Caco-2 (cell line): ENCODE data around the gene MRPS6. TPM values are rescaled to one million over a fixed set of nuclear protein-coding genes. Genes with fewer than 3 reads are reported as not detected.
A peak's percentile ranks its signal among the peaks of the same experiment; 100 is the strongest.

Source experiments
- BruUV-seq: library from RNA; stranded (reverse); fragments of 400-500 nt; replicated peaks from 2 replicates; lab custom pipeline; 2021; lab: Mats Ljungman, UMichigan
- CTCF ChIA-PET: fragments of 300-600 bp; sonication (Branson Sonifier 250); formaldehyde crosslinking; loops from one replicate; lab custom pipeline; 2022; ENCODE audit warnings: antibody characterized with exemption; lab: Charles Lee
- POLR2A ChIA-PET: fragments of 300-600 bp; sonication (Branson Sonifier 250); formaldehyde crosslinking; loops from one replicate; lab custom pipeline; 2022; ENCODE audit warnings: antibody characterized with exemption; lab: Charles Lee
- DNase-seq, 2 experiments: peaks; one replicate each; pipeline versions ENCODE4 v3.0.0 to v3.0.0-alpha.2; 2020 to 2022
- H3K27me3 ChIP-seq: replicated peaks from 2 replicates; pipeline ENCODE4 v1.6.0; 2011; ENCODE audit warnings: low read length; ENCODE audit not compliant: control insufficient read depth, insufficient read depth
- H3K36me3 ChIP-seq: 2 replicates; pipeline ENCODE4 v1.5.1; 2011; ENCODE audit warnings: low read length; ENCODE audit not compliant: control insufficient read depth, insufficient read depth
- H3K4me1 ChIP-seq: fragments of 250-450 bp; sonication (Bioruptor Pico); 2 replicates; pipeline ENCODE4 v1.5.1; 2020; ENCODE audit warnings: mild to moderate bottlenecking
- H3K4me3 ChIP-seq: 2 replicates; pipeline ENCODE4 v1.5.1; 2011; ENCODE audit warnings: low read depth, mild to moderate bottlenecking, control low read depth, low read length
- H3K9me3 ChIP-seq: fragments of 250-450 bp; sonication (Bioruptor Pico); 2 replicates; pipeline ENCODE4 v1.5.1; 2020; ENCODE audit warnings: mild to moderate bottlenecking, moderate library complexity
- H3K27ac Mint-ChIP-seq: one replicate; pipeline ENCODE4 v1.8.0; 2022; ENCODE audit warnings: mixed read lengths; ENCODE audit not compliant: unreplicated experiment
- H3K27me3 Mint-ChIP-seq: one replicate; pipeline ENCODE4 v1.8.0; 2022; ENCODE audit warnings: mixed read lengths; ENCODE audit not compliant: insufficient read depth, unreplicated experiment
- H3K36me3 Mint-ChIP-seq: one replicate; pipeline ENCODE4 v1.8.0; 2022; ENCODE audit warnings: mild to moderate bottlenecking, mixed read lengths; ENCODE audit not compliant: insufficient read depth, unreplicated experiment
- H3K4me1 Mint-ChIP-seq: one replicate; pipeline ENCODE4 v1.8.0; 2022; ENCODE audit warnings: low read depth, mixed read lengths; ENCODE audit not compliant: unreplicated experiment
- H3K4me3 Mint-ChIP-seq: one replicate; pipeline ENCODE4 v1.8.0; 2022; ENCODE audit warnings: mild to moderate bottlenecking, moderate library complexity, mixed read lengths; ENCODE audit not compliant: unreplicated experiment
- H3K9me3 Mint-ChIP-seq: one replicate; pipeline ENCODE4 v1.8.0; 2022; ENCODE audit warnings: mixed read lengths; ENCODE audit not compliant: unreplicated experiment
- intact Hi-C: fragments of 100-400 bp; cut with micrococcal nuclease; formaldehyde crosslinking; loops from one replicate; pipeline ENCODE4 v1.10.0; 2022; ENCODE audit not compliant: unreplicated experiment
- total RNA-seq: library from RNA; stranded (reverse); gene quantifications from 2 replicates; pipeline ENCODE4 v1.2.3, GENCODE V29; 2022
- TF ChIP-seq, protein P1 (sequence below), 2 experiments: fragments of 200-600 bp in 1 of 2; IDR thresholded peaks; 1 replicate in 1 of 2; 2 replicates in 1 of 2; pipeline versions ENCODE4 v1.5.1 to v1.8.0; 2011 to 2022; ENCODE audit warnings: antibody characterized with exemption in 1 of 2, control low read depth in 1 of 2, inconsistent platforms in 1 of 2, low read depth in 1 of 2, low read length in 1 of 2, mild to moderate bottlenecking in 1 of 2, moderate library complexity in 1 of 2; ENCODE audit not compliant: insufficient read depth in 1 of 2, severe bottlenecking in 1 of 2, unreplicated experiment in 1 of 2

The MRPS6 gene
- total RNA-seq, 1 experiment from 2014 or later, result 104 TPM

DNA sequence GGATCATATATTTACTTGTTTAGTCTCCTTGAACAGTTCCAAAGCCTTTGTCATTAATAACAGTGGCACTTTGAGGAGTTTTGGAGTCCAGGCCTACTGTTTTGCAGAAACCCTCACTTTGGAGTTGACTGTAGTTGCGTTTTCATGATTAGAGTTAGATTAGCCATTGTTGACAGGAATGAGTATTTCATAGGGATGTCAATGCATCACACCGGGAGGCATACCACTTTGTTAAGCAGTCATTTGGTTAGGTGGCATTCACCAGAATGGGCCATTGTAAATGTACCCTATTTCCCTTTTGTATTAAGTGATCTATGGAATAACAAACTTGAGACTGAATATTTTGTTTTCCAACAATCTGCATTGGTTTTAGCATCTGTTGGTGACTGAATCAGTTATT, 11.8 kb downstream of the MRPS6 start:
- no peaks in the 10 kb centered on the region for H3K27me3 ChIP-seq
- DNase-seq, result no peak
- no peak overlapping the region for H3K27ac Mint-ChIP-seq
- intact Hi-C loops, result no loop called here
- no TSS peak for BruUV-seq
- H3K4me1 Mint-ChIP-seq, result peaks cover 12% of the 10 kb centered on the region
- peaks cover 49% of the 10 kb centered on the region for H3K36me3 Mint-ChIP-seq
- TF ChIP-seq, protein P1, sequence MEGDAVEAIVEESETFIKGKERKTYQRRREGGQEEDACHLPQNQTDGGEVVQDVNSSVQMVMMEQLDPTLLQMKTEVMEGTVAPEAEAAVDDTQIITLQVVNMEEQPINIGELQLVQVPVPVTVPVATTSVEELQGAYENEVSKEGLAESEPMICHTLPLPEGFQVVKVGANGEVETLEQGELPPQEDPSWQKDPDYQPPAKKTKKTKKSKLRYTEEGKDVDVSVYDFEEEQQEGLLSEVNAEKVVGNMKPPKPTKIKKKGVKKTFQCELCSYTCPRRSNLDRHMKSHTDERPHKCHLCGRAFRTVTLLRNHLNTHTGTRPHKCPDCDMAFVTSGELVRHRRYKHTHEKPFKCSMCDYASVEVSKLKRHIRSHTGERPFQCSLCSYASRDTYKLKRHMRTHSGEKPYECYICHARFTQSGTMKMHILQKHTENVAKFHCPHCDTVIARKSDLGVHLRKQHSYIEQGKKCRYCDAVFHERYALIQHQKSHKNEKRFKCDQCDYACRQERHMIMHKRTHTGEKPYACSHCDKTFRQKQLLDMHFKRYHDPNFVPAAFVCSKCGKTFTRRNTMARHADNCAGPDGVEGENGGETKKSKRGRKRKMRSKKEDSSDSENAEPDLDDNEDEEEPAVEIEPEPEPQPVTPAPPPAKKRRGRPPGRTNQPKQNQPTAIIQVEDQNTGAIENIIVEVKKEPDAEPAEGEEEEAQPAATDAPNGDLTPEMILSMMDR (IDR thresholded peaks at IDR 0.05; ENCODE audit: insufficient read depth in 1 of 2, low read depth in 1 of 2, low read length in 1 of 2, severe bottlenecking in 1 of 2, unreplicated experiment in 1 of 2), result no peak
- ChIA-PET CTCF (no interaction called here), POLR2A (no interaction called here)
- H3K4me1 ChIP-seq, result peaks cover 33% of the 10 kb centered on the region
- no peaks in the 10 kb centered on the region for H3K27me3 Mint-ChIP-seq
- no peaks in the 10 kb centered on the region for H3K9me3 Mint-ChIP-seq
- no peaks in the 10 kb centered on the region for H3K9me3 ChIP-seq
- H3K4me3 Mint-ChIP-seq, result no peak overlapping the region
- H3K36me3 ChIP-seq, result no peaks in the 10 kb centered on the region
- H3K4me3 ChIP-seq, result no peak overlapping the region

DNA sequence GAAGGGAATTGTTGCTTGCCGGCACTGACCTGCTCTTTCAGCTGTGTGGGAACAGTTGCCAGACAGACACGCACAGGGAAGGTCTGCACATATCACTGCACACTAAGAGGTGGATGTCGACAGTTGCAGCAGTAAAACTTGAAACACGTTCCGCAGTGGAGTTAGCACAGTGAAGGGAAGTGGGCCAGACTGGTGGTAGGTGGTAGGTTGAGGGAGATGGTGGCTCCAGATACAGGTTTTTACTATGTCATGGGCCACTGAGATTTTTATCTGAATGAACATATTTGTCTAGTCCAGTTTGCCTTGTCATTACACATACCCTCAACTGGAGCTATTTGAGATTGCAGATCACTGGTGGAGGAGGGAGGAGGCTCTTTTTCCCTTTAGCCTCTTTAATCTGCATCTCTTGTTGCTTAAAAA, 13.5 kb downstream of the MRPS6 start:
- Histone ChIP-seq H3K4me1 (peaks cover 27% of the 10 kb centered on the region), H3K4me3 (no peak overlapping the region), H3K36me3 (no peaks in the 10 kb centered on the region), H3K9me3 (no peaks in the 10 kb centered on the region), H3K27me3 (no peaks in the 10 kb centered on the region)
- peaks cover 4% of the 10 kb centered on the region for H3K4me1 Mint-ChIP-seq
- CTCF ChIA-PET, result interaction anchor here (1.0 kb wide), 1 partner anchor 139 kb away, joined by 3 read pairs; no protein-coding TSS in a partner anchor
- H3K27ac Mint-ChIP-seq, result no peak overlapping the region
- POLR2A ChIA-PET, result no interaction called here
- H3K4me3 Mint-ChIP-seq, result no peak overlapping the region
- TF ChIP-seq, protein P1 (IDR thresholded peaks at IDR 0.05; ENCODE audit: insufficient read depth in 1 of 2, low read depth in 1 of 2, low read length in 1 of 2, severe bottlenecking in 1 of 2, unreplicated experiment in 1 of 2), result no peak
- H3K9me3 Mint-ChIP-seq, result no peaks in the 10 kb centered on the region
- BruUV-seq, result no TSS peak
- H3K36me3 Mint-ChIP-seq, result peaks cover 35% of the 10 kb centered on the region
- intact Hi-C loops, result no loop called here
- no peaks in the 10 kb centered on the region for H3K27me3 Mint-ChIP-seq
- peak in 1 of 2 experiments; percentile 7 for DNase-seq

DNA sequence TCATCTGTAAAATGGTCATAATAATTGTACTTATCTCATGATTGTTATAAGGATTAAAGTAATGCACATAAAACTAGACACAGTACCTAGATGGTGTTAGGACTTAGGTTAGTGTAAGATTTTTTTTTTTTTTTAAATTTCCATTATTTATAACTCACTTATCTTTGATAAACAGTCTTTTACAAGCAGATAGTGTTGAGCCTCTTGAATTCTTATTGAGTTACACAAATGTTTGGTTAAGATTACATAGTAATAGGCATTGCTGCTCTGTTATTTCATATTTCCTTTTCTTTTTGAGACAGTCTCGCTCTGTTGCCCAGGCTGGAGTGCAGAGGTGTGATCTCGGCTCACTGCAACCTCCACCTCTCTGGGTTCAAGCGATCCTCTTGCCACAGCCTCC, 15.4 kb downstream of the MRPS6 start:
- no peak for DNase-seq
- ChIA-PET POLR2A (no interaction called here), CTCF (no interaction called here)
- Mint-ChIP-seq H3K27ac (no peak overlapping the region), H3K4me3 (no peak overlapping the region), H3K4me1 (peaks cover 4% of the 10 kb centered on the region), H3K27me3 (no peaks in the 10 kb centered on the region), H3K9me3 (no peaks in the 10 kb centered on the region), H3K36me3 (peaks cover 33% of the 10 kb centered on the region)
- no TSS peak for BruUV-seq
- no peaks in the 10 kb centered on the region for H3K27me3 ChIP-seq
- H3K9me3 ChIP-seq, result no peaks in the 10 kb centered on the region
- H3K36me3 ChIP-seq, result no peaks in the 10 kb centered on the region
- peaks cover 22% of the 10 kb centered on the region for H3K4me1 ChIP-seq
- intact Hi-C loops, result no loop called here
- H3K4me3 ChIP-seq, result no peak overlapping the region
- TF ChIP-seq, protein P1 (IDR thresholded peaks at IDR 0.05; ENCODE audit: insufficient read depth in 1 of 2, low read depth in 1 of 2, low read length in 1 of 2, severe bottlenecking in 1 of 2, unreplicated experiment in 1 of 2), result no peak
